K562 (cell line): ENCODE measurements around the gene EXOSC9. TPM values are rescaled to one million over a fixed set of nuclear protein-coding genes. Genes with fewer than 3 reads are reported as not detected.

Experiments
- BCLAF1 ChIP-seq, 2 experiments: fragments of 450-650 bp in 1 of 2; IDR thresholded peaks; 2 replicates each; pipeline ENCODE4 v1.6.1; 2011 to 2017; ENCODE audit warnings: low read depth in 2 of 2, antibody characterized with exemption in 1 of 2, borderline replicate concordance in 1 of 2, low read length in 1 of 2, mild to moderate bottlenecking in 1 of 2, mixed read lengths in 1 of 2; ENCODE audit not compliant: control insufficient read depth in 1 of 2
- CREB1 ChIP-seq, 2 experiments: sonication (generic) in 1 of 2; formaldehyde crosslinking in 1 of 2; IDR thresholded peaks; 2 replicates each; pipeline versions ENCODE4 v1.6.1 to v1.8.0; 2012 to 2022; ENCODE audit warnings: inconsistent platforms in 1 of 2, mild to moderate bottlenecking in 1 of 2, missing genetic modification reagents in 1 of 2, moderate library complexity in 1 of 2
- CXXC5 ChIP-seq: fragments of 250-450 bp; sonication (Bioruptor Pico); IDR thresholded peaks from 2 replicates; pipeline ENCODE4 v1.8.0; 2022; ENCODE audit warnings: inconsistent platforms, mild to moderate bottlenecking, moderate library complexity
- DEAF1 ChIP-seq: fragments of 450-650 bp; formaldehyde crosslinking; IDR thresholded peaks from 2 replicates; pipeline ENCODE4 v1.4.0; 2020; ENCODE audit warnings: mild to moderate bottlenecking, moderate library complexity
- DMBX1 ChIP-seq: fragments of 250-450 bp; sonication (Bioruptor Pico); IDR thresholded peaks from 2 replicates; pipeline ENCODE4 v1.8.0; 2022; ENCODE audit warnings: inconsistent platforms, mild to moderate bottlenecking, moderate library complexity, borderline replicate concordance
- FOXK1 ChIP-seq: sonication (generic); formaldehyde crosslinking; IDR thresholded peaks from 2 replicates; pipeline ENCODE4 v1.8.0; 2022; ENCODE audit warnings: missing genetic modification reagents, mild to moderate bottlenecking, borderline replicate concordance
- FOXO4 ChIP-seq: fragments of 450-650 bp; formaldehyde crosslinking; IDR thresholded peaks from 2 replicates; pipeline ENCODE4 v1.4.0; 2020; ENCODE audit warnings: mild to moderate bottlenecking, moderate library complexity
- L3MBTL2 ChIP-seq: fragments of 450-650 bp; IDR thresholded peaks from 2 replicates; pipeline ENCODE4 v1.6.1; 2016; ENCODE audit warnings: mild to moderate bottlenecking, moderate library complexity
- MYC ChIP-seq, 2 experiments: fragments of 250-450 bp in 1 of 2; sonication (Bioruptor Pico) in 1 of 2; IDR thresholded peaks; 2 replicates each; pipeline versions ENCODE4 v1.5.1 to v1.6.1; 2012 to 2021; ENCODE audit warnings: low read depth in 2 of 2, borderline replicate concordance in 1 of 2, improper control_type of control experiment in 1 of 2, low read length in 1 of 2, mild to moderate bottlenecking in 1 of 2, moderate library complexity in 1 of 2
- NONO ChIP-seq, 2 experiments: fragments of 200-400 bp in 1 of 2; fragments of 450-650 bp in 1 of 2; formaldehyde crosslinking in 1 of 2; IDR thresholded peaks; 2 replicates each; pipeline ENCODE4 v1.6.1; 2017; ENCODE audit warnings: low read depth in 2 of 2, mild to moderate bottlenecking in 2 of 2, moderate library complexity in 2 of 2, low read length in 1 of 2
- PTRF ChIP-seq: fragments of 450-650 bp; IDR thresholded peaks from 2 replicates; pipeline ENCODE4 v1.6.1; 2016; ENCODE audit warnings: mild to moderate bottlenecking, missing genetic modification characterization, missing compliant biosample characterization
- RFX7 ChIP-seq: fragments of 250-450 bp; sonication (Bioruptor Pico); IDR thresholded peaks from 2 replicates; pipeline ENCODE4 v1.5.1; 2021; ENCODE audit warnings: mild to moderate bottlenecking
- SMARCA5 ChIP-seq: fragments of 450-650 bp; IDR thresholded peaks from 2 replicates; pipeline ENCODE4 v1.6.1; 2016
- SPI1 ChIP-seq: IDR thresholded peaks from 2 replicates; pipeline ENCODE4 v1.6.1; 2011; ENCODE audit warnings: low read depth, low read length, control low read depth, borderline replicate concordance
- TBP ChIP-seq: optimal IDR thresholded peaks from 2 replicates; pipeline ENCODE3; 2011; ENCODE audit warnings: low read depth, low read length, improper control_type of control experiment
- ZBTB2 ChIP-seq: fragments of 450-650 bp; IDR thresholded peaks from 2 replicates; pipeline ENCODE4 v1.6.1; 2016; ENCODE audit warnings: antibody characterized with exemption
- ZNF511 ChIP-seq: sonication (generic); formaldehyde crosslinking; IDR thresholded peaks from 2 replicates; pipeline ENCODE4 v1.8.0; 2022; ENCODE audit warnings: mild to moderate bottlenecking, missing genetic modification reagents
- polyA plus RNA-seq, 8 experiments: library from polyadenylated mRNA; depleted of rRNA in 4 of 8; stranded (reverse) in 5 of 8; unstranded in 3 of 8; fragments of >200 nt; fragmentation: Nextera tagmentation in 2 of 8; fragmentation: Illumina TruSeq in 1 of 8; extraction: Ambion mirVana in 2 of 8; extraction: Trizol in 1 of 8; gene quantifications; 2 replicates each; pipeline versions ENCODE4 v1.2.1 to v1.2.3, GENCODE V29; 2011 to 2014; ENCODE audit warnings: inconsistent platforms in 1 of 8, missing spikeins in 1 of 8
- total RNA-seq, 7 experiments: library from RNA; depleted of rRNA in 6 of 7; stranded (reverse); fragments of >200 nt in 6 of 7; fragmentation: Illumina TruSeq in 2 of 7; extraction: Trizol in 2 of 7; gene quantifications; 2 replicates each; pipeline versions ENCODE4 v1.2.1 to v1.2.3, GENCODE V29; 2011 to 2021; ENCODE audit warnings: low replicate concordance in 1 of 7

The EXOSC9 gene
- total and polyA plus RNA-seq, 9 of the 15 experiments (the other 6 are each of a cell fraction or from before 2014, with no cell fraction given), result 64.7 to 166 (median 115) TPM

GRCh38 chr4:121794505-121795188, 6.5 kb upstream of the EXOSC9 start (continued):
- TF ChIP-seq SPI1 (no peak), ZNF511 (CRISPR knock-in tag) (no peak), L3MBTL2 (peak; percentile 52), DEAF1 (CRISPR knock-in tag) (no peak), SMARCA5 (peak; percentile 89; the same call in 1 of the 2 replicates), DMBX1 (CRISPR knock-in tag) (peak; percentile 63; the same call in 1 of the 2 replicates), TBP (no peak), MYC (IDR thresholded peaks at IDR 0.05; ENCODE audit: low read depth, low read length) (peak; percentile 20; the same call in 1 of the 2 replicates), MYC (CRISPR knock-in tag; IDR thresholded peaks at IDR 0.05; ENCODE audit: borderline replicate concordance, low read depth) (no peak), ZBTB2 (peak; percentile 64; the same call in 1 of the 2 replicates), PTRF (no peak), NONO (IDR thresholded peaks at IDR 0.05; ENCODE audit: low read depth in 2 of 2, low read length in 1 of 2) (peak in 1 of 2 experiments; percentile 59; a peak in 1 of 4 replicates), FOXK1 (CRISPR knock-in tag) (no peak), CXXC5 (CRISPR knock-in tag) (peak; percentile 66), CREB1 (IDR thresholded peaks at IDR 0.05) (peak; percentile 59; the same call in 1 of the 2 replicates), CREB1 (CRISPR knock-in tag; IDR thresholded peaks at IDR 0.05) (no peak), RFX7 (CRISPR knock-in tag) (no peak), FOXO4 (no peak), BCLAF1 (IDR thresholded peaks at IDR 0.05; ENCODE audit: borderline replicate concordance in 1 of 2, control insufficient read depth in 1 of 2, low read depth in 2 of 2, low read length in 1 of 2) (0 out of 4 replicates have a peak, but pooled peaks of 1 of the 2 experiments have one; percentile 48)
